HT-29 (cell line): Measurements from ENCODE around the gene FNDC7. TPM values are rescaled to one million over a fixed set of nuclear protein-coding genes. Genes with fewer than 3 reads are reported as not detected.
"Not testable (repeated sequence)": the region's sequence is repeated elsewhere in the genome, so short reads cannot be mapped to it uniquely, and the experiment has no call there.

Experiments
- DNase-seq: peaks from one replicate; pipeline ENCODE4 v3.0.0-alpha.2; 2015; ENCODE audit warnings: low spot score
- total RNA-seq: library from RNA; depleted of rRNA; stranded (reverse); fragments of >200 nt; shearing (Covaris generic); gene quantifications from 2 replicates; pipeline ENCODE4 v1.2.3, GENCODE V29; 2014; rRNA removed

The FNDC7 gene
- not detected in 2 replicates for total RNA-seq

GRCh38 chr1:108712606-108713150 is at the start of gene FNDC7:
TSS of gene FNDC7 (plus strand) at chr1:108712908. CDS start at chr1:108712934, 26 bp downstream.
- no peak for DNase-seq

DNA sequence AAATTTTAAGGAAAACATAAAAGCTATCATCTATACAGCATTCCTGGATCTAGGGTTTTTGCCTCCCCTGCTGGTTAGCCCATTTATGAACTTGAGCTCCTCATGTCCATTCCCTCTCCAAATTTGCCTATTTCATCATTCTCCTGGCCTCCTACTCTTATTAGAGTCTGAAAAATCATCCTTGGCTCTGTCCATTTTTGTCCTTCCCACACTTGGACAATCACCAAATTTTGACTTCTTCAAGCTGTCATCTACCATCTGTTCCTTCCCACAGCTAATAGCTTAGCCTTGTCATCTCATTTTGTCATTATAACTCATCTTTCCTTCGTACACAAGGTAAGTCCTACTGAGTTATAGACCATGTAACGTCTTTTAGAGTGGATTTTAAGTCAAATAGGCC is 49.6 kb upstream of the FNDC7 start:
- DNase-seq = no peak

GRCh38 chr1:108664481-108664880 is 48.2 kb upstream of the FNDC7 start:
- no peak for DNase-seq

- DNase-seq = no peak
Observed at GRCh38 chr1:108665067-108665466, 47.6 kb upstream of the FNDC7 start.

DNA sequence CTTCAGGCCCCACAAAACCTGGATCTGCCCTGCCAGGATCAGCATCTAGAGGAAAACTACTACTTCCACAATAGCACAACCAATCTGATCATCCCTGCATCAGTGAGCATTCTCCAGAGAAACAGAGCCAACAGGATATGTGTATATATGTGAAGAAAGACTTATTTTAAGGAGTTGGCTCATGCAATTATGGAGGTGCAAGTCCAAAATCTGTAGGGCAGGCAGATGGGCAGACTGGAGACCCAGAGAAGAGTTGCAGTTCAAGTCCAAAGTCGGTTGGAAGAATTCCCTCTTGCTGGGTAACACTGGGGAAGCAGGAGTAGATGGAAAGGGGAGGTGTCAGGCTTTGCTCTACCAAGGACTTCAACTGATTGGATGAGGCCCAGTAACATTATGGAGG is 46.9 kb upstream of the FNDC7 start:
- no peak for DNase-seq

DNA sequence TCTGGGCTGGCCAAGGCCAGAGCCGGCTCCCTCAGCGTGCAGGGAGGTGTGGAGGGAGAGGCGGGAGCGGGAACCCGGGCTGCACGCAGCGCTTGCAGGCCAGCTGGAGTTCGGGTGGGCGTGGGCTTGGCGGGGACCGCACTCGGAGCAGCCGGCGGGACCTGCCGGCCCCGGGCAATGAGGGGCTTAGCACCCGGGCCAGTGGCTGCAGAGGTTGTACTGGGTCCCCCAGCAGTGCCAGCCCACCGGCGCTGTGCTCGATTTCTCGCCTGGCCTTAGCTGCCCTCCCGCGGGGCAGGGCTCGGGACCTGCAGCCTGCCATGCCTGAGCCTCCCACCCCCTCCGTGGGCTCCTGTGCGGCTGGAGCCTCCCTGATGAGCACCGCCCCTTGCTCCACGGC is 45.3 kb upstream of the FNDC7 start:
- DNase-seq = not testable (repeated sequence)

GRCh38 chr1:108668777-108669176 is 43.9 kb upstream of the FNDC7 start:
- DNase-seq = no peak

DNA sequence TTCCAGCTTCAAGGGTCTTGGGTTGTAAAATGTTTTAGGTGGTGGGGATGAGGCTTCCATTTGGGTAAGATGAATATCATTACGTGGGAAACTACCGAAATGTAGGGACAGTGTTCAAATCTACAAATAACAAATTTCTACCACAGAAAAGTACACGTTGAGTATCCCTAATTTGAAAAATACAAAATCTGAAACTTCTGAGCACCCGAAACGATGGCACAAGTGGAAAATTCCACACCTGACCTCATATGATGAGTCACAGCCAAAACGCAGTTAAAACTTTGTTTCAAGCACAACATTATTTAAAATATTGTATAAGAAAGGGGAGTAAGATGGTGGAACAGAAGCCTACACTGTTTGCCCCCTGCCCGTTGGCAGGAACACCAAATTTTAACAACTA is 43.0 kb upstream of the FNDC7 start:
- DNase-seq = no peak

GRCh38 chr1:108670131-108670773 is 42.5 kb upstream of the FNDC7 start:
- DNase-seq = no peak

DNA sequence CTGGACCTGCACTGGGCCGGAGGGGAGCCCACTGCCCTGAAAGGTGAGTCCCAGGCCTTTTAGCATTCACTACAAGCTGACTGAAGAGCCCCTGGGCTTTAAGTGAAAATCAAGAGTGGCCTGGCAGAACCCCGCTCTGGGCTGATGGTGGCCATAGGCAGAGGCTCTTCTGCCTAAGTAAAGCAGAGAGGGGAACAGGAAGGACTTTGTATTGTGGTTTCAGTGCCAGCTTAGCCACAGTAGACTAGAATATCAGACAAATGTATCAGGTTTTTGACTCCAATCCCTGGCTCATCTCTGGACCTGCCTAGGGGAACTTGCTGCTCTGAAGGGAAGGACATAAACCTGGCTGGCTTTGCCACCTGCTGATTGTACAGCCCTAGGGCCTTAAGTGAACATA is 41.6 kb upstream of the FNDC7 start:
- DNase-seq = no peak

GRCh38 chr1:108678706-108679105 is 34.0 kb upstream of the FNDC7 start:
- DNase-seq = no peak

GRCh38 chr1:108679586-108680213 is 33.0 kb upstream of the FNDC7 start:
- no peak for DNase-seq

- peak; percentile 12 for DNase-seq
Observed at GRCh38 chr1:108681701-108682100, 31.0 kb upstream of the FNDC7 start.

DNA sequence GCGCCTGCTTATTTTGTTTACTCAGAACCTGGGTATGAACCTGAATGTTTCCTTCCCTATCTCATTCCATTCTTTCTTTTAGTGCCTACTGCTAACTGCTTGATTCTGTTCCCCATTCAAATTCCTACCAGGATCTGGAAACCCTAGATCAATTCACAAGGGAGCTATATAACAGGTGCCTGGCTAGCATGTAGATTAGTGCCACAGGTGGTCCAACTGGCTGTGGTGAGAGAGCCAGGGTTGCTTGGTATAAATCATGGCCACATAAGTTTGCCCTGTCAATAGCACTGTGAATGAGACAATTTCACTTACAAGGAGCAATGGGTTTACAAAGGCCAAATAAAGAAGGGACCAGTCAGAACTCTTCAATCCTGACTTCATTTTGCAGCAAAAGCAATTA is 27.2 kb upstream of the FNDC7 start:
- DNase-seq = no peak

- no peak for DNase-seq
Observed at GRCh38 chr1:108686614-108687313, 25.9 kb upstream of the FNDC7 start.

GRCh38 chr1:108691128-108691941 is 21.4 kb upstream of the FNDC7 start:
- peak; percentile 20 for DNase-seq

DNA sequence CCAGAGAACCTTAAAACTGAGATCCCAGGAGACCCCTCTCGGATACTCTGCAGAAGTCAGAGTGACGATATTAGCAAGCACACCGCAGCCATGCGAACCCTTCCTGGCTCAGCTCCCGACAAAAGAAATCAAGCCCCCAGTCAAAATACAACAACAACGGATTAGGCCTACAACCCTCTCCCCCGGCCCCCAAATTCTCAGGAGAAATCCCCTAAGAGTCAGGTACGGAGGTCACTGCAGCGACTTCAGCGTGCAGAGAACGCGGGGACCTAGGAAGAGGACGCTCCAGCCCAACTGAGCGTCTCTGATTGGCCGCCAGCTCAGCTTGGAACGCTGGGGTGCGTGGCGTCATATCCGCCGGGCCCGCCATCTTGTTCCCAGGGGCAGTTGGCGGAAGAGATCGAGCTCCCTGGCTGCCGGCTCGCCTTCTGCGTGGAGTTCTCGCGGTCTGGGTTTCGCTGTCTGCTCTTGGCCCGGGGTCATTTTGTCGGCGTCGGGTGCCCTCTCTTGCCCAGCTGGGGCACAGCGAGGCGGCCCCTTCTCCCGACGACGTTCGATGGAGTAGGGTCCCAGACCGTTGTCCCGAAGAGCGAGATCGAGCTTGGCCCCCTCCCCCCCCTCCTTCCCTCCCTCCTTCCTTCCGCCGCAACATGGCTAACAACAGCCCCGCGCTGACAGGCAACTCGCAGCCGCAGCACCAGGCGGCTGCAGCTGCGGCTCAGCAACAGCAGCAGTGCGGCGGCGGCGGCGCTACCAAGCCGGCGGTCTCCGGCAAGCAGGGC is 20.6 kb upstream of the FNDC7 start, which contains the start of gene PRPF38B:
Gene PRPF38B, plus strand, starts transcription at position 369 of the 782 bp plus-strand sequence. Its CDS starts 282 bp downstream, at position 651.
- DNase-seq = peak; percentile 94

GRCh38 chr1:108692724-108693655 is 19.7 kb upstream of the FNDC7 start:
- peak; percentile 76 for DNase-seq

DNA sequence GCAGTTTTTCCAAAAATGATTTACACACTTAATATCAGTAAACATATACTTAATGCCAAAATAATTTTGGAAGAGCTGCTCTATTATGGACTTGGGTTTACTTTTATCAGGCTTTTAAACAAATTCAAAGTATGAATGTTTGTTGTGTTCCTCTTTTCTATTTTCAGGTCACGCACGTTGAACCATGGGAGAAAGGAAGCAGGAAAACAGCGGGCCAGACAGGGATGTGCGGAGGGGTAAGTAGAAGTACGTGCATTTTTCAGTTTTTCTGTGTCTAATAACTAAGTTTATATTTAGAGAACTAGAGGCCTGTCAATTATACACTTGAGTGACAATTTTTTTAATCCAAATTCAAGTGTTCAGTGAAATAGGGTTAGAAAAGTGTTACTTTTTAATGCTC is 17.2 kb upstream of the FNDC7 start:
- DNase-seq = no peak
